ENCODE results near the gene USO1. TPM values are rescaled to one million over a fixed set of nuclear protein-coding genes. Genes with fewer than 3 reads are reported as not detected.

USO1 gene
- total and polyA plus RNA-seq, 2 donors (not counting 3 experiments of a cell fraction or from before 2014, with no cell fraction given) = 29.1 to 66.0 TPM

DNA sequence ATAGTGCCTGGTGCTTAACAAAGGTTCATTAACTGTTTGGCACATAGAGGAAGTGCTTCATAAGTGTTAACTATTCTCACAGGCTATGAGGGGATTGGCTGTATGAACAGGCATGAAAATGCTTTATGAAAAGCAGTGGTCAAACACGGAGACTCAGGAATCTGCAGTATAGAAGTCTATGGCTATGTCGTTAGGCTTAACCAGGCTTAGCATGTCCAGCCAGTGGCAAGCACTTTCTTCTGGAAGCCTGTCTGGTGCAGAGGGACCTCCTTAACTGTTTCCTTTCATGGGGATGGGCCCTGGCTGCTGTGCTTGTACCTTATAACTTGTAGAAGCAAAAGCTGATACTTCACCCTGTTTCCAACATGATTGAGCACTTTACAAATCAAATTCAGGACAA lies 99.4 kb downstream of the USO1 start:
- TF ChIP-seq FOS (IDR thresholded peaks at IDR 0.05; ENCODE audit: borderline replicate concordance, insufficient read depth, low read length) (no peak), JUN (IDR thresholded peaks at IDR 0.05; ENCODE audit: borderline replicate concordance, insufficient read depth, insufficient read length, low read depth) (no peak), GATA2 (IDR thresholded peaks at IDR 0.05; ENCODE audit: insufficient read depth, insufficient read length, low read depth, low read length) (no peak), EZH2 (IDR thresholded peaks at IDR 0.05; ENCODE audit: borderline replicate concordance, low read depth, low read length, severe bottlenecking) (no peak), MYC (IDR thresholded peaks at IDR 0.05; ENCODE audit: low read depth, low read length) (no peak), POLR2A (IDR thresholded peaks at IDR 0.05; ENCODE audit: low read depth, low read length) (no peak), POLR2AphosphoS5 (IDR thresholded peaks at IDR 0.05; ENCODE audit: insufficient read depth, low read depth, low read length) (no peak)
- TF ChIP-seq, protein P1, sequence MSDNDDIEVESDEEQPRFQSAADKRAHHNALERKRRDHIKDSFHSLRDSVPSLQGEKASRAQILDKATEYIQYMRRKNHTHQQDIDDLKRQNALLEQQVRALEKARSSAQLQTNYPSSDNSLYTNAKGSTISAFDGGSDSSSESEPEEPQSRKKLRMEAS (IDR thresholded peaks at IDR 0.05; ENCODE audit: insufficient read depth, insufficient read length) = no peak
- TF ChIP-seq, protein P2, sequence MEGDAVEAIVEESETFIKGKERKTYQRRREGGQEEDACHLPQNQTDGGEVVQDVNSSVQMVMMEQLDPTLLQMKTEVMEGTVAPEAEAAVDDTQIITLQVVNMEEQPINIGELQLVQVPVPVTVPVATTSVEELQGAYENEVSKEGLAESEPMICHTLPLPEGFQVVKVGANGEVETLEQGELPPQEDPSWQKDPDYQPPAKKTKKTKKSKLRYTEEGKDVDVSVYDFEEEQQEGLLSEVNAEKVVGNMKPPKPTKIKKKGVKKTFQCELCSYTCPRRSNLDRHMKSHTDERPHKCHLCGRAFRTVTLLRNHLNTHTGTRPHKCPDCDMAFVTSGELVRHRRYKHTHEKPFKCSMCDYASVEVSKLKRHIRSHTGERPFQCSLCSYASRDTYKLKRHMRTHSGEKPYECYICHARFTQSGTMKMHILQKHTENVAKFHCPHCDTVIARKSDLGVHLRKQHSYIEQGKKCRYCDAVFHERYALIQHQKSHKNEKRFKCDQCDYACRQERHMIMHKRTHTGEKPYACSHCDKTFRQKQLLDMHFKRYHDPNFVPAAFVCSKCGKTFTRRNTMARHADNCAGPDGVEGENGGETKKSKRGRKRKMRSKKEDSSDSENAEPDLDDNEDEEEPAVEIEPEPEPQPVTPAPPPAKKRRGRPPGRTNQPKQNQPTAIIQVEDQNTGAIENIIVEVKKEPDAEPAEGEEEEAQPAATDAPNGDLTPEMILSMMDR (IDR thresholded peaks at IDR 0.05; ENCODE audit: extremely low read depth in 1 of 2, insufficient read depth in 1 of 2, low read depth in 1 of 2, low read length in 2 of 2) = no peak
- Histone ChIP-seq H3K4me1 (ENCODE audit: control insufficient read depth, extremely low read depth, insufficient read depth, low read length) (no peaks in the 10 kb centered on the region), H3K79me2 (ENCODE audit: control insufficient read depth, insufficient read depth, low read length) (no peaks in the 10 kb centered on the region), H3K9ac (replicated peaks; ENCODE audit: extremely low read depth, insufficient read depth, low read length) (no peak overlapping the region), H3K27me3 (ENCODE audit: control insufficient read depth in 2 of 2, insufficient read depth in 2 of 2, low read length in 2 of 2) (no peaks in the 10 kb centered on the region), H3K27ac (ENCODE audit: insufficient read depth, low read depth, low read length) (no peak overlapping the region), H4K20me1 (replicated peaks; ENCODE audit: control insufficient read depth, extremely low read depth, insufficient read depth, low read length) (no peaks in the 10 kb centered on the region), H3K4me3 (replicated peaks in 1 of 3; ENCODE audit: insufficient read depth in 1 of 3, low read depth in 1 of 3, low read length in 3 of 3) (no peak overlapping the region), H3K9me3 (replicated peaks; ENCODE audit: control insufficient read depth, insufficient read depth, low read length) (no peaks in the 10 kb centered on the region), H3K36me3 (ENCODE audit: control insufficient read depth in 2 of 2, extremely low read depth in 1 of 2, insufficient read depth in 2 of 2, low read length in 2 of 2) (no peaks in the 10 kb centered on the region), H3K4me2 (ENCODE audit: insufficient read depth, low read length) (no peak overlapping the region), H2AFZ (ENCODE audit: low read depth, low read length) (no peak overlapping the region), H3K9me1 (replicated peaks; ENCODE audit: control insufficient read depth, extremely low read depth, insufficient read depth, low read length) (no peaks in the 10 kb centered on the region)
- BruUV-seq (replicated peaks) = no TSS peak
- DNase-seq (ENCODE audit: low read depth, low spot score) (no peak), FAIRE-seq (no peak)
- dilution Hi-C loops (cut with MboI; ENCODE audit: extremely low pct_ligation_motif_present, low sequenced_read_pairs) (no loop called here), intact Hi-C loops (cut with micrococcal nuclease) (no loop called here)
- ChIA-PET POLR2A (no interaction called here), CTCF (interaction anchor here (1.0 kb wide), 1 partner anchor 11 kb away, joined by 3 read pairs; no protein-coding TSS in a partner anchor)
